Suprapubic skin (tissue), 4 donors: ENCODE data around the gene PACRG. TPM values are rescaled to one million over a fixed set of nuclear protein-coding genes. Genes with fewer than 3 reads are reported as not detected.

Experiments
- DNase-seq, 2 donors: peaks; one replicate each; pipeline ENCODE4 v3.0.0-alpha.2; 2019; ENCODE audit warnings: low spot score in 2 of 2
- H3K27ac ChIP-seq: fragments of 200-600 bp; sonication (generic); one replicate; pipeline ENCODE4 v1.5.1; 2019
- H3K27me3 ChIP-seq: fragments of 200-600 bp; sonication (generic); one replicate; pipeline ENCODE4 v1.5.1; 2019
- H3K36me3 ChIP-seq: fragments of 200-600 bp; sonication (generic); one replicate; pipeline ENCODE4 v1.5.1; 2019
- H3K4me1 ChIP-seq: fragments of 200-600 bp; sonication (generic); one replicate; pipeline ENCODE4 v1.5.1; 2019
- H3K4me3 ChIP-seq: fragments of 200-600 bp; sonication (generic); one replicate; pipeline ENCODE4 v1.5.1; 2019; ENCODE audit warnings: mild to moderate bottlenecking
- H3K9me3 ChIP-seq: fragments of 200-600 bp; sonication (generic); one replicate; pipeline ENCODE4 v1.5.1; 2019
- EP300 ChIP-seq: sonication (generic); formaldehyde crosslinking; IDR thresholded peaks from one replicate; pipeline ENCODE4 v1.6.1; 2017; ENCODE audit warnings: antibody characterized with exemption
- POLR2A ChIP-seq, 2 donors: fragments of 450-650 bp; IDR thresholded peaks; one replicate each; pipeline ENCODE4 v1.6.1; 2017; ENCODE audit warnings: antibody characterized with exemption in 2 of 2, mild to moderate bottlenecking in 2 of 2, moderate library complexity in 2 of 2
- POLR2AphosphoS5 ChIP-seq, 3 donors: sonication (generic); formaldehyde crosslinking; IDR thresholded peaks; one replicate each; pipeline ENCODE4 v1.6.1; 2017; ENCODE audit warnings: antibody characterized with exemption in 3 of 3
- WGBS: methylation state at CpG from one replicate; pipeline ENCODE4 v1.1.5; 2018; 5-methylcytosine and 5-hydroxymethylcytosine counted together
- total RNA-seq, 4 donors: library from RNA; depleted of rRNA; stranded (reverse); fragments of >200 nt; gene quantifications; one replicate each; pipeline ENCODE4 v1.1.0, GENCODE V29; 2016
- TF ChIP-seq, protein P1 (sequence below), 2 donors: fragments of 200-600 bp in 1 of 2; fragments of 450-650 bp in 1 of 2; sonication (generic) in 1 of 2; IDR thresholded peaks; one replicate each; pipeline ENCODE4 v1.5.1; 2016 to 2019; ENCODE audit warnings: antibody characterized with exemption in 2 of 2, mild to moderate bottlenecking in 1 of 2, moderate library complexity in 1 of 2

Gene PACRG
- total RNA-seq, 4 donors from 2014 or later = 1.1 to 2.3 (median 2.0) TPM

DNA sequence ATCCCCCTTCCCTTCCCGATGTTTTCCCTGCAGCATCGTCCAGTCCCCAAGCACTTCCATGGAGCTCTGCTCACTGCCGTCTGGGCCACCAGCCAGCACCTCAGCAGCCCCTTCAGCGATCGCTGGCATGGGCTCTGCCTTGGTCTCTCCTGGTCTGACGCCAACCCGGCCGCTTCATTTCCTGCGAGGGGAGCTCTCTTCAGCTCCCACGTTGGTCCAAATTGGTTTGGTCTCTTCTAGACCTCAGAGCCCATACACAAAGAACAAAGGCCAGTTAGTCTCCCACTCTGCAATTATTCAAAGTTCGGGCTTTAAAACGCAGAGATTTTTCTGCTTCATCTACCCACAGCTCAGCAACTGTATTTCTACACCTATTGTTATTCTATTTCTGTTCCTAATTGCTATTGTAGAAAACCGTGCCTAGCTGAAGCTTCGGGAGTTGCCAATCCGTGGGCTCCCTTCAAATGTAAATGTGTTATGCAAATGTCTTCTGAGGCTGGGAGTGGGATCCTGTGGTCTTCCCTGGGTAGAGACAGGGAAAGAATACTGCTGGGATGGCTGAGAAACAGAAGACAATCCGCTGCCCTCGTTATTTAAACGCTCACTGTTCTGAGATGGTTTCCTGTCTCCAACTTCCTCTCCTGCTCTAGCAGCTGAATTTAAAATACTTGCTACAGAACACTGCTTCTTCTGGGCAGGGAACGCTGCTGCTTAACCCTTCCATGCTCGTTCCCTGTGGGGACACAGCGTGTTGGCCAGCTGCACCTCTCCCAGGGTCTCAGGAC, 532.5 kb downstream of the PACRG start:
- TF ChIP-seq, protein P1, sequence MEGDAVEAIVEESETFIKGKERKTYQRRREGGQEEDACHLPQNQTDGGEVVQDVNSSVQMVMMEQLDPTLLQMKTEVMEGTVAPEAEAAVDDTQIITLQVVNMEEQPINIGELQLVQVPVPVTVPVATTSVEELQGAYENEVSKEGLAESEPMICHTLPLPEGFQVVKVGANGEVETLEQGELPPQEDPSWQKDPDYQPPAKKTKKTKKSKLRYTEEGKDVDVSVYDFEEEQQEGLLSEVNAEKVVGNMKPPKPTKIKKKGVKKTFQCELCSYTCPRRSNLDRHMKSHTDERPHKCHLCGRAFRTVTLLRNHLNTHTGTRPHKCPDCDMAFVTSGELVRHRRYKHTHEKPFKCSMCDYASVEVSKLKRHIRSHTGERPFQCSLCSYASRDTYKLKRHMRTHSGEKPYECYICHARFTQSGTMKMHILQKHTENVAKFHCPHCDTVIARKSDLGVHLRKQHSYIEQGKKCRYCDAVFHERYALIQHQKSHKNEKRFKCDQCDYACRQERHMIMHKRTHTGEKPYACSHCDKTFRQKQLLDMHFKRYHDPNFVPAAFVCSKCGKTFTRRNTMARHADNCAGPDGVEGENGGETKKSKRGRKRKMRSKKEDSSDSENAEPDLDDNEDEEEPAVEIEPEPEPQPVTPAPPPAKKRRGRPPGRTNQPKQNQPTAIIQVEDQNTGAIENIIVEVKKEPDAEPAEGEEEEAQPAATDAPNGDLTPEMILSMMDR (IDR thresholded peaks at IDR 0.05) = no peak
- TF ChIP-seq POLR2AphosphoS5 (IDR thresholded peaks at IDR 0.05) (no peak), POLR2A (IDR thresholded peaks at IDR 0.05) (no peak), EP300 (no peak)
- Histone ChIP-seq H3K27me3 (no peaks in the 10 kb centered on the region), H3K27ac (no peak overlapping the region), H3K36me3 (no peaks in the 10 kb centered on the region), H3K9me3 (no peaks in the 10 kb centered on the region), H3K4me1 (peaks cover 17% of the 10 kb centered on the region), H3K4me3 (peak overlapping the region; percentile 34)
- DNase-seq = no peak
- 38% methylated on average over 21 of the region's 21 CpGs for WGBS

DNA sequence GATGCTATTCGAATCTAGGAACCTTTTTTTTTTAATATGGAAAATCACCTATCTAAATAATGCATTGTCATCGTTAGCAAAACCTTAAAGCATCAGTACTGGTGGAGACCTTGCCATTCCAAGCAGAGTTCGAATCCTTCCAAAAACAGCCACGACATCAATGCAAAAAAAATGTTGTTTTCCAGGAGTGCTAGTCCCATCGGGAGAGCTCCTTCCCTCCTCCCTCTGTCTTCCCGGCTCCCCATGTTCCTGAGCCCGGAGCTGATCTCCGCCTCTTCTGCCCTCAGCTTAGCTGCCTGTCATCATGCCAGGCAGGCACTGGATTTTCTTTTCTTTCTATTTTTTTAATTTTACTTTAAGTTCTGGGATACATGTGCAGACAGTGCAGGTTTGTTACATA, 533.1 kb downstream of the PACRG start:
- WGBS = 35% methylated on average over 8 of the region's 8 CpGs
- Histone ChIP-seq H3K27ac (no peak overlapping the region), H3K9me3 (no peaks in the 10 kb centered on the region), H3K4me1 (peaks cover 17% of the 10 kb centered on the region), H3K36me3 (no peaks in the 10 kb centered on the region), H3K27me3 (no peaks in the 10 kb centered on the region), H3K4me3 (peak overlapping the region; percentile 34)
- TF ChIP-seq, protein P1 (IDR thresholded peaks at IDR 0.05) = no peak
- TF ChIP-seq EP300 (no peak), POLR2AphosphoS5 (IDR thresholded peaks at IDR 0.05) (no peak), POLR2A (IDR thresholded peaks at IDR 0.05) (no peak)
- no peak for DNase-seq

DNA sequence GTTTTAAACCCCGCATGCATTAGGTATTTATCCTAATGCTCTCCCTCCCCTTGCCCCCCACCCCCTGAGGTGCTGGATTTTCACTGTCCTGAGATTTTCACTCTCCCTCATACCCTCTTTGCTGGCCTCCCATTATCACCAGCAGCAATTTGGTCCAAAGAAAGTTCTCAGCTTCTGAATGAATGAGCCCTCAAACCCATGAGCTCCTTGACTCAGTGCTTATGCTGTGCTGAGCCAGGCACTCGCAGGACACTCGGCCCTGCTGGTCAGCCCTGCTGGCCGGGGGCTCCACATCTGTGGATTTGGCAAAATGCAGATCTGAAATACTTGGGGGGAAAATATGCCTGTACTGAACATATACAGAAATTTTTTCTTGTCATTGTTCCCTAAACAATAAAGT, 533.6 kb downstream of the PACRG start:
- TF ChIP-seq EP300 (no peak), POLR2A (IDR thresholded peaks at IDR 0.05) (no peak), POLR2AphosphoS5 (IDR thresholded peaks at IDR 0.05) (no peak)
- TF ChIP-seq, protein P1 (IDR thresholded peaks at IDR 0.05) = no peak
- Histone ChIP-seq H3K36me3 (no peaks in the 10 kb centered on the region), H3K27ac (no peak overlapping the region), H3K4me3 (no peak overlapping the region), H3K9me3 (no peaks in the 10 kb centered on the region), H3K4me1 (peaks cover 17% of the 10 kb centered on the region), H3K27me3 (no peaks in the 10 kb centered on the region)
- WGBS = 77% methylated on average over 4 of the region's 4 CpGs
- DNase-seq = no peak

DNA sequence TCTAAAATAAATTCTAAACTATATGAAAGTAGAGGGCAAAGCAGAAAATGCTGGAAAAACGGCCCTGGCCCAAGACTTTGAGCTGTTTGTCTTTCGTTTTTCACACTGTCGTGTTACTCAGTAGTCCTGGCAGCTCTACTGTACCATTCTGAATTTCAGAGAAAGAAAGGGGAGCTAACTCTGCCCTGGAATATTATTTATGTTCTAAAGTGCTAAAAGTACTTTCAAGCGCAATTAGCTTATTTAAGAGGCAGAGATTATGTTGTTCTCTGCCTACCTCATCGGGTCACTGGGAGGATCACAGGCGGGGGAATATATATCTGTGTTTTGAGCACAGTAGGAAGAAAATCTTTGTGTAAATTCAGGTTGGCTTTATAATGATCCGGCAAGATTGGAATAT, 534.3 kb downstream of the PACRG start:
- Histone ChIP-seq H3K4me3 (no peak overlapping the region), H3K27ac (no peak overlapping the region), H3K4me1 (peaks cover 17% of the 10 kb centered on the region), H3K36me3 (no peaks in the 10 kb centered on the region), H3K27me3 (no peaks in the 10 kb centered on the region), H3K9me3 (no peaks in the 10 kb centered on the region)
- 65% methylated on average over 7 of the region's 7 CpGs for WGBS
- no peak for DNase-seq
- TF ChIP-seq EP300 (no peak), POLR2A (IDR thresholded peaks at IDR 0.05) (no peak), POLR2AphosphoS5 (IDR thresholded peaks at IDR 0.05) (no peak)
- TF ChIP-seq, protein P1 (IDR thresholded peaks at IDR 0.05) = no peak

DNA sequence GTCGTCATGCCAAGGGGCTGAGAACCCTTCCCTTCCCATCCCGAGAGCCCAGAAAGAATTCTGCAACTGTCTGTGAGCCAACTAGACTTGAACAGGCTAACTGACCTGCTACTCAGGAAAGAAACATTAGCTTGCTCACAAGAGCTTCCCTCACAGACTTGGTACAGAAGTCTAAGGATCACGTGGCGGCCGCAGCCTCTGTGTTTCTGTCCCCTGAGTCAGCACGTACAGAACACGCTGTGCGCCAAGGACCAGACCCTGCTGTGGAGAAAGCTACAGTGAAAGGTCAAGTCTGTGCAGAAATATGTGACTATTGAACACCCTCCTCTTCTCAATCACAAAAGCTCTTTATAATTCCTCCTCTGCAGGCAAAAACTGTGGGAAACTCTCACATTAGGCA, 535.4 kb downstream of the PACRG start:
- Histone ChIP-seq H3K27ac (no peak overlapping the region), H3K9me3 (no peaks in the 10 kb centered on the region), H3K4me3 (no peak overlapping the region), H3K36me3 (no peaks in the 10 kb centered on the region), H3K27me3 (no peaks in the 10 kb centered on the region), H3K4me1 (peaks cover 17% of the 10 kb centered on the region)
- 87% methylated on average over 8 of the region's 8 CpGs for WGBS
- no peak for TF ChIP-seq POLR2AphosphoS5 (IDR thresholded peaks at IDR 0.05)
- no peak for TF ChIP-seq EP300
- no peak for TF ChIP-seq POLR2A (IDR thresholded peaks at IDR 0.05)
- TF ChIP-seq, protein P1 (IDR thresholded peaks at IDR 0.05) = no peak
- no peak for DNase-seq
